ENCODE results near the gene OXSM.

- TF ChIP-seq CTCF (IDR thresholded peaks at IDR 0.05; ENCODE audit: low read length) (no peak), EZH2 (IDR thresholded peaks at IDR 0.05; ENCODE audit: borderline replicate concordance, low read length) (no peak)
Measured at GRCh38 chr3:25784971-25785370, 4.9 kb upstream of the OXSM start.
